Measurements from ENCODE around the gene ATP5F1D.
"Not testable (repeated sequence)": the region's sequence is repeated elsewhere in the genome, so short reads cannot be mapped to it uniquely, and the experiment has no call there.

ATP5F1D gene

DNA sequence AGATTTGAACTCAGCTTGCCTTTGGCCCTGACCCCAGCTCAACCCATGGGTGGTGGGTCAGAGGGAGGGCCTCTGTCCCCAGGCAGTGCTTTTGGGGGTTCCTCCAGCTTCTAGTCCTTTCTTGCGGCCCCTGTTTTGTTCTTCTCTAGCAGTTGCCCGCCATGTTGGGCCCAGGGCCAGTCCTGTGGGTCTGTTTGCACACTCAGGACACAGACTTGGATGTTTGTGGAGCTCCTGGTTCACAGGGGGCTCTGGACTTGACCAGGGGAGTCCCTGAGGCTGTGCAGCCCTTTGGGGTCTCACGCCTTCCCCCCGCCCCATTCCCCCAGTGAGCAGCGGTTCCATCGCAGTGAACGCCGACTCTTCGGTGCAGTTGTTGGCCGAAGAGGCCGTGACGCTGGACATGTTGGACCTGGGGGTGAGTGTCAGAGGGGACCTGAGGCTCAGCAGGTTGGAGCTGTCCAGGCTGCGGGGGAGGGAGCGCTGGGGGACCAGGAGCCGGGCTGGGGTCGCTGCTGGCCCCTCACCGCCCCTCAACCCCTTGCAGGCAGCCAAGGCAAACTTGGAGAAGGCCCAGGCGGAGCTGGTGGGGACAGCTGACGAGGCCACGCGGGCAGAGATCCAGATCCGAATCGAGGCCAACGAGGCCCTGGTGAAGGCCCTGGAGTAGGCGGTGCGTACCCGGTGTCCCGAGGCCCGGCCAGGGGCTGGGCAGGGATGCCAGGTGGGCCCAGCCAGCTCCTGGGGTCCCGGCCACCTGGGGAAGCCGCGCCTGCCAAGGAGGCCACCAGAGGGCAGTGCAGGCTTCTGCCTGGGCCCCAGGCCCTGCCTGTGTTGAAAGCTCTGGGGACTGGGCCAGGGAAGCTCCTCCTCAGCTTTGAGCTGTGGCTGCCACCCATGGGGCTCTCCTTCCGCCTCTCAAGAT is 2.5 kb downstream of the ATP5F1D start:
- H3K9me3 Mint-ChIP-seq = no peaks in the 10 kb centered on the region
- peaks cover 5% of the 10 kb centered on the region for H3K36me3 Mint-ChIP-seq
- peak overlapping the region; percentile 15 for H3K4me3 Mint-ChIP-seq
- H3K27ac Mint-ChIP-seq = peak overlapping the region; percentile 84
- DNase-seq = peak; percentile 89
- H3K27me3 Mint-ChIP-seq = peaks cover 15% of the 10 kb centered on the region
- CTCF ChIA-PET = interaction anchor here (0.5 to 7.7 kb wide), 26 partner anchors 9 to 1816 kb away, joined by 3 to 295 read pairs (median 4); partner anchors contain the start of genes ABCA7, CIRBP, FAM174C and WDR18
- H3K4me1 Mint-ChIP-seq = peaks cover 40% of the 10 kb centered on the region

- Mint-ChIP-seq H3K27ac (peak overlapping the region; percentile 84), H3K27me3 (peaks cover 7% of the 10 kb centered on the region), H3K4me1 (peaks cover 36% of the 10 kb centered on the region), H3K4me3 (peak overlapping the region; percentile 15), H3K36me3 (peaks cover 6% of the 10 kb centered on the region), H3K9me3 (no peaks in the 10 kb centered on the region)
- CTCF ChIA-PET = interaction anchor here (0.5 to 7.7 kb wide), 22 partner anchors 8 to 1815 kb away, joined by 3 to 295 read pairs (median 4); partner anchors contain the start of genes ABCA7, CIRBP, FAM174C and WDR18
- DNase-seq = no peak
Observed at GRCh38 chr19:1244693-1245451, 3.3 kb downstream of the ATP5F1D start.

DNA sequence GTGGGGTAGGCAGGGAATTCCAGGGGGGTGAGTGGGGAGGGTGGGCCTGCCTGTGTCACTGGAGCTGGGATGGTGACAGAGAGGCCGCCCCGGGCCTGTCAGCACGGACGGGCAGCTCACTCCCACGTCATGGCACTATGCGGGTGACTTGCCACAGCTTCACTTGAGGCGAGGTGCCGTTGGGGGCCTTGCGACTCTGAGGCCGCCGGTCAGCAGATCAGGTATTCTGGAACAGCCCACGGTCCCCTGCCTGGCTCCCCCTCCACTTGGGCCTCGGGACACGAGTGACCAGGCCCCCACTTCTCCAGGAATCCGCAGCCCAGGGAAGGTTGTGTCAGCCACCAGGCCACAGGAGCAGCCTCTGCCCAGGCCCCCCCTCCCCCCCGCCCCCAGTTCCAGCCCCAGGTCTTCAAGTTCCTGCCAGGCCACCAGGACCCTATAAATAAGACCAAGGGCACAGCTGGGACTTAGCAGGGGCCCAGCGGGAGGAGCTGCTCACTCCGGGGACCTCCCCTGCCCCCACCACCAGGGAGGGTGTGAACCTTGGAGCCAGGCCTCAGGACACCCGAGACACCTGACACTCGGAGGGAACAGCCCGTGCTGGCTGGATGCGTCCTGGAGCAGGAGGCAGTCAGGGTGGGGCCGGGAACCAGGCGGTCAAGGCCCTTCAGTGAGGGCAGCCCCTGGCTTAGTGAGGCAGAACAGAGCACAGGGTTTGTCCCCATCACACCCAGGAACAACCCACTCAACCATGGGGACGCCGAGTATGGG is 4.1 kb downstream of the ATP5F1D start:
- no peak overlapping the region for H3K27ac Mint-ChIP-seq
- peaks cover 6% of the 10 kb centered on the region for H3K36me3 Mint-ChIP-seq
- peaks cover 5% of the 10 kb centered on the region for H3K27me3 Mint-ChIP-seq
- no peaks in the 10 kb centered on the region for H3K9me3 Mint-ChIP-seq
- no peak for DNase-seq
- H3K4me1 Mint-ChIP-seq = peaks cover 35% of the 10 kb centered on the region
- CTCF ChIA-PET = interaction anchor here (1.4 to 7.7 kb wide), 3 partner anchors 21 to 34 kb away, joined by 3 to 295 read pairs (median 10); partner anchors contain the start of gene CIRBP
- no peak overlapping the region for H3K4me3 Mint-ChIP-seq

DNA sequence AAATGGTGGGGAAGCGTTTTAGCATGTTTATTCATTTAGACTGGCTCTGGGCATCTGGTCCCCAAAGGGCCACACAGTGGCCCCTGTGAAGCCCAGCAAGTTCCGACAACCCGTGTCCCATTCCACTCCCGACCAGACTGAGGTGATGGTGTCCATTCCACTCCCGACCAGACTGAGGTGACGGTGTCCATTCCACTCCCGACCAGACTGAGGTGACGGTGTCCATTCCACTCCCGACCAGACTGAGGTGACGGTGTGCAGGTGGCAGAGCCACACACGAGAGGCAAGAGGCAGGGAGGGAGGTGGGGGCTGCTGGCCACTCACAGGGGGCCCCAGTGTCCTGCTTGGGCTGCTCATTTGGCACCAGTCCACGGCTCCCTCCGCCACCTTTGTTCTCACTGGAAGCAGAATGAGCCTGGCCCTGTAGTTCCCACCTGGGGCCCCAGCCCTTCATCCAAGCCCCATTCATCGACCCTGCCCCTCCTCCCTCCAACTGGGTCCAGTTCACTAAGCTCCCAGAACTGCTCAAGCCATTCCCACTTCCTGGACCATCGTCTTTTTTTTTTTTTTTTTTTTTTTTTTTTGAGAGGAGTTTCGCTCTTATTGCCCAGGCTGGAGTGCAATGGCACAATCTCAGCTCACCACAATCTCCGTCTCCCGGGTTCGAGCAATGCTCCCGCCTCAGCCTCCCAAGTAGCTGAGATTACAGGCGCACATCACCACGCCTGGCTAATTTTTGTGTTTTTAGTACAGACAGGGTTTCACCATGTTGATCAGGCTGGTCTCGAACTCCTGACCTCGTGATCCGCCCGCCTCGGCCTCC is 4.9 kb downstream of the ATP5F1D start:
- peak overlapping the region; percentile 49 for H3K27ac Mint-ChIP-seq
- not testable (repeated sequence) for H3K4me3 Mint-ChIP-seq, H3K9me3 Mint-ChIP-seq, DNase-seq, H3K27me3 Mint-ChIP-seq
- CTCF ChIA-PET = interaction anchor here (7.7 kb wide), 1 partner anchor 20 kb away, joined by 295 read pairs; the partner anchor contains the start of gene CIRBP
- peaks cover 10% of the 10 kb centered on the region for H3K36me3 Mint-ChIP-seq
- H3K4me1 Mint-ChIP-seq = peaks cover 27% of the 10 kb centered on the region

DNA sequence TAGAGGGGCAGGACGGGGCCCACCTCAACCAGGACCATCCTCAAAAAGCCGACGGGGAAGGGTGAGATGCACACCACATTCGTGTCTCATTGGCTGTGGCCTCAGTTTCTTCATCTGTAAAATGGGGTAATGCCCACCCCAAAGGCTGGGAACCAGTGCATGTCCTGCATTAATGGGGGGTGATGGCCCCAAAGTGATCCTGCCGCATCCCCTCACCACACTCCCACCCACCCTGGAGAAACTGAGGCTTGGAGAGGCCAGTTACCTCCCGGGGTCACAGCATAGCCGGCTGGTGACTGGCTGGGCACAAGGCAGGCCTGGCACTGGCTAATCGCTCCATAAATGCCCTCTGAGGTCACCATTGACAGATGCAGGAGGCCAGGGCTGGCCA is 6.2 kb downstream of the ATP5F1D start:
- Mint-ChIP-seq H3K36me3 (peaks cover 15% of the 10 kb centered on the region), H3K4me1 (peaks cover 19% of the 10 kb centered on the region), H3K9me3 (no peaks in the 10 kb centered on the region), H3K27me3 (no peaks in the 10 kb centered on the region), H3K4me3 (peak overlapping the region; percentile 38), H3K27ac (no peak overlapping the region)
- CTCF ChIA-PET = interaction anchor here (7.7 kb wide), 1 partner anchor 19 kb away, joined by 295 read pairs; the partner anchor contains the start of gene CIRBP
- no peak for DNase-seq

- H3K36me3 Mint-ChIP-seq = peaks cover 15% of the 10 kb centered on the region
- peak within 1 kb of the TSS; percentile 82 for H3K27ac Mint-ChIP-seq
- no peaks in the 10 kb centered on the region for H3K9me3 Mint-ChIP-seq
- no peaks in the 10 kb centered on the region for H3K27me3 Mint-ChIP-seq
- peak; percentile 68 for DNase-seq
- CTCF ChIA-PET = no interaction called here
- peaks cover 15% of the 10 kb centered on the region for H3K4me1 Mint-ChIP-seq
- peak within 1 kb of the TSS; percentile 77 for H3K4me3 Mint-ChIP-seq
Observed at GRCh38 chr19:1248139-1248785, 6.7 kb downstream of the ATP5F1D start, which contains the start of gene MIDN. MIDN (plus strand) TSS chr19:1248583; CDS start chr19:1250297, 1,714 bp downstream.

DNA sequence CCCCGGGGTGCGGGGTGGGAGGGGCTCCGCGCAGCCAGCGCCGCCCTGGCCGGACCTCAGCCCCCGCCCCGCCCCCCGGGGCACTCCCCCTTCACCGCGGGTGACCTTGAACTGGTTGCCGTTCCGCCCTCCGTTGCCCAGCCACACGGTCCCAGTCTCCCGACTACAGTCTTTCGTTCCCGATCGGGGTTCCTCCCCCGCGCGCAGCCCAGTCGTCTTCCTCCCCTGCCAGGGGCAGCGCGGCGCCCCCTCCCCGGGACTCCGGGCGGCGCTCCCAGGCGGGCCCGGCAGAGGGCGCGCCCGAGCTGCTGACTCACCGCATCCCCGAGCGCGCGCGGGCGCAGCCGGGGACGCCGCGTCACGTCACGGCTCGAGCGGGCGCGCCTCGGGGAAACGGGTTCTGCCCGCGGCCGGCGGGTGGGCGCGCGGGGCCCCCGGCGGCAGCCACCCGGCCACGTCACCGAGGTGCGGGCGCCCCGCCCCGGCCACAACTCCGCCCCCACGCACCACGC is 7.3 kb downstream of the ATP5F1D start:
- Mint-ChIP-seq H3K4me3 (peak overlapping the region; percentile 77), H3K27me3 (no peaks in the 10 kb centered on the region), H3K4me1 (peaks cover 15% of the 10 kb centered on the region), H3K9me3 (no peaks in the 10 kb centered on the region), H3K27ac (peak overlapping the region; percentile 82), H3K36me3 (peaks cover 19% of the 10 kb centered on the region)
- CTCF ChIA-PET = interaction anchor here (0.6 to 0.7 kb wide), 2 partner anchors 18 to 20 kb away, joined by 3 to 5 read pairs; partner anchors contain the start of gene CIRBP
- peak; percentile 82 for DNase-seq

- peaks cover 19% of the 10 kb centered on the region for H3K36me3 Mint-ChIP-seq
- H3K4me1 Mint-ChIP-seq = peaks cover 16% of the 10 kb centered on the region
- DNase-seq = peak; percentile 96
- H3K9me3 Mint-ChIP-seq = no peaks in the 10 kb centered on the region
- peak overlapping the region; percentile 79 for H3K4me3 Mint-ChIP-seq
- no peaks in the 10 kb centered on the region for H3K27me3 Mint-ChIP-seq
- H3K27ac Mint-ChIP-seq = peak overlapping the region; percentile 90
- CTCF ChIA-PET = interaction anchor here (0.6 to 0.7 kb wide), 2 partner anchors 17 to 19 kb away, joined by 3 to 5 read pairs; partner anchors contain the start of gene CIRBP
Observed at GRCh38 chr19:1249298-1249989, 7.9 kb downstream of the ATP5F1D start.

GRCh38 chr19:1249990-1250436 is 8.5 kb downstream of the ATP5F1D start:
- Mint-ChIP-seq H3K27me3 (no peaks in the 10 kb centered on the region), H3K27ac (peak overlapping the region; percentile 90), H3K4me1 (peaks cover 18% of the 10 kb centered on the region), H3K4me3 (peak overlapping the region; percentile 79), H3K9me3 (no peaks in the 10 kb centered on the region), H3K36me3 (peaks cover 23% of the 10 kb centered on the region)
- DNase-seq = no peak
- CTCF ChIA-PET = no interaction called here

DNA sequence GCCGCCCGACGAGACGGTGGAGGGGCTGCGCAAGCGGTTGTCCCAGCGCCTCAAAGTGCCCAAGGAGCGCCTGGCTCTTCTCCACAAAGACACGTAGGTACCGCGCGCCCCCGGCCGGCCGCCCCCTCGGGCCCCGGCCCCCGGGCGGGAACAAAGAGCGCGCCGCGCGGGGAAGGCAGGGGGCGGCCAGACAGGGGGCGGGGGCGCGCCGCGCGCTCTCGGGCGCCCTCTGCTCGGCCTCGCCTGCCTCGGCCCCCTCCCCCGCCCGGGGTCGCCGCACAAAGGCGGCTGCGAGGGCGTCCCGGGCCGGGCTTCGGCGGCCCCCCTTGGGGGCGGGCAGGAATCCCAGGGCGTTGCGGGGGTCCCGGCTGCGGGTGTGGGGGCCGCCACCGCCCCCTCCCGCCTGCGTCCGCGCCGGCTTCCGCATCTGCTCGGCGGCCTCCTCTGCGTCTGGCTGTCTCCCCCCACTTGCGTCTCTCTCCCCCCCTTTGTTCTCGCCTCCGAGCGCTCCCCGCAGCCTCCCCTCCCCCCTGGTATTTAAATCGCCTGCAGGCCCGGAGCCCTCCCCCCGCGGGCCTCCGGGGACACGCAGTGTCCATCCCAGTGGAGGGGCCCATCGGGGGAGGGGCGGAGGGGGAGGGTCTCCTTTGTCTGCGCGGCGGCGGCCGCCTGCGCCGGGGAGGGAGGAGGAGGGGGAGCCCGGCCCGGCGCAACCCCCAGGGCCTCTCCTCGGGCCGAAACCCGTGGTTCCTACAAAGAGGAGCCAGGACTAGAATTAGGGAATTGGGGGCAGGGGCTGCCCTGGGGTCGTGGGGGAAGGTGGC is 9.1 kb downstream of the ATP5F1D start:
- peak overlapping the region; percentile 95 for H3K27ac Mint-ChIP-seq
- DNase-seq = peak; percentile 74
- peaks cover 26% of the 10 kb centered on the region for H3K36me3 Mint-ChIP-seq
- peaks cover 21% of the 10 kb centered on the region for H3K4me1 Mint-ChIP-seq
- no peaks in the 10 kb centered on the region for H3K27me3 Mint-ChIP-seq
- H3K9me3 Mint-ChIP-seq = no peaks in the 10 kb centered on the region
- CTCF ChIA-PET = interaction anchor here (0.9 kb wide), 1 partner anchor 15 kb away, joined by 3 read pairs; no protein-coding TSS in a partner anchor
- H3K4me3 Mint-ChIP-seq = peak overlapping the region; percentile 95

Data from activated naive CD4-positive, alpha-beta T cell treated with anti-CD3 and anti-CD28 coated beads, Interleukin-2, amount 10 ng/mL, durations not matched to agents 7 days and 5 days (primary cell).